GM19395 (cell line): Measurements from ENCODE around the gene GDPD5.

Experiments
- ATAC-seq: cut with Tn5 transposase; IDR thresholded peaks from one replicate; pipeline ENCODE4 v1.9.1; 2021; ENCODE audit warnings: mild to moderate bottlenecking, moderate library complexity; ENCODE audit not compliant: unreplicated experiment

Gene GDPD5

GRCh38 chr11:75450826-75451821 lies 74.6 kb downstream of the GDPD5 start:
- ATAC-seq, result no peak

DNA sequence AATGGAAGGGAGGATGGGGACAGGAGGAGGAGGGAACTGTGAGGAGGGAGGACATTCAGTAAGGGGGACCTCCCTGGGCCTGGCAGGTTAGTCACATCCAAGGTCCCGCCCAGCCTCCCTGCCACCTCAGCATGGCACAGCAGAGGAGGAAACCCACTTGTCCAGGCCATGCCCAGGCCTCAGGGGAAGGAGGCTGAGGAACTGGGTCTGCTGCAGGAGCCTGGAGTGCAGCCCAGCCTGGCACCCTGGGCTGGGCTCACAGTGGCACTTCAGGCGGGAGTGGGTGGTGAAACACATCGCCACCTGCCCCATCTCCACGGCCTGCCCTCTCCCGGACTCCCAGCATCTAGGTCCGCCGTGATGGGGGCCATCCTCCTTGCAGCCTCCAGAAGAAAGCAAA lies 75.5 kb downstream of the GDPD5 start:
- no peak for ATAC-seq

GRCh38 chr11:75449776-75450175 lies 76.0 kb downstream of the GDPD5 start:
- ATAC-seq, result no peak

GRCh38 chr11:75449271-75449670 lies 76.5 kb downstream of the GDPD5 start:
- ATAC-seq, result no peak

DNA sequence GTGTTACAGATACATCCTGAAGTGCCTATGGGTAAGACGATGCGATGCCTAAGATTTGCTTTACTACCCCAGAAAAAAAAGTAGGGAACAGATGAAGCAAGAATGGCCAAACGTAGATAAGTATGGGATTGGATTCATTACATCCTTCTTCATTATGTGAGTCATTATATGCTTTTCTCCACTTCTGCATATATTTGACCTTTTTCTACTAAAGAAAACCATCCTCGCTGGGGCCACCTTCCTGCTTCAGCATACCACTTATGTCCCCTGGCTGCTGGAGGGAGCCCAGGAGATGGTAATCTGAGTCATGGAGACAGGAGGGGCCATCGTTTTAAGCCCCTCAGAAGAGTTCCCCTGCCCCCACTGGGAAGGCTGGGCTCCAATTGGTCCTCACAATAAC lies 78.3 kb downstream of the GDPD5 start:
- no peak for ATAC-seq

DNA sequence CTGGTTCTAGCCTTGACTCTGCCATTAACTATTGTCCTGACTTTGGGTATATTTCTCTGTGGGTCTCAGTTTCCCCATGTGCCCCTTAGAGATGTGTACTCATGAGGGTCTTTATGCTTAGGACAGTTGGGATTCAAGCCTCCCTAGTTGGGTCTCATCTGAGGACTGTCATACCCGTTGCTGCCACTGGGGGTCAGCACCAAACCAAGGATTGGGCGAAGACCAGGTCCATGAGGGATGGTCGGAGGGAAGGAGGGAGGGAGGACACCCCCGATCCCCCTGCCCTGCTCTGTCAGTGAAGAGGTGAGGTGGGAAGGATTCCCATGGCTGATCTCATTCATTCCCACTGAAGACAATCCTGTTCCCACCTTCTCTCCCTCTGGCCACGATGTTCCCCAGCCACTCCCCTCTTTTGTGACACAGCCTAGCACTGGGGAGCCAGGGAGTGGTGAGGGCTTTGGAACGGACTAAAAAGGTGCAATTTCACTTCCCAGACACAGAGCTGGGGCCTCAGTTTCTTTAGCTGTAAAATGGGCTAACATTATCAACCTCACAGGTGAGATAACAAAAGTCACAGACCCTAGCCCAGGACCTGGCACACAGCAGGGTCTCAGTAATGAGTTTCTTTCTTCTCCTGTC lies 80.3 kb downstream of the GDPD5 start:
- ATAC-seq, result no peak

- no peak for ATAC-seq
These were observed 82.7 kb downstream of the GDPD5 start for GRCh38 chr11:75443043-75443442.

- no peak for ATAC-seq
These were observed 83.4 kb downstream of the GDPD5 start for GRCh38 chr11:75442161-75442885.

DNA sequence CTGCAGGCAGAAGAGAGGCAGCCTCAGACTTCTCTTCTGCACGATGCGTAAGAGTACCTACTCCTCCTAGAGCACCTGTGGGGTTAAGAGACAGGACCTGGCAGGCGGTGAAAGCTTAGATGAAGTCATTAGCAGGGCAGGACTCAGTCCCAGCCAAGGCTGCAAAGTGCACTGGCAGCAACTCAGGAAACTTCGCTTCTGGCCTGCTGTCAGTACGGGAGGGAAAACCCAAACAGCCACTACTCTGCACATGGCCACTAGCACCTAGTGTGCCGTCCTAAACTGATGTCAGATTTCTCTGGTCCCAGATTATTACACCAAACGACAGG lies 84.0 kb downstream of the GDPD5 start:
- ATAC-seq, result no peak

GRCh38 chr11:75440960-75441803 lies 84.6 kb downstream of the GDPD5 start:
- no peak for ATAC-seq

GRCh38 chr11:75439495-75440120 lies 86.1 kb downstream of the GDPD5 start:
- ATAC-seq, result no peak

GRCh38 chr11:75439026-75439425 lies 86.7 kb downstream of the GDPD5 start:
- no peak for ATAC-seq

DNA sequence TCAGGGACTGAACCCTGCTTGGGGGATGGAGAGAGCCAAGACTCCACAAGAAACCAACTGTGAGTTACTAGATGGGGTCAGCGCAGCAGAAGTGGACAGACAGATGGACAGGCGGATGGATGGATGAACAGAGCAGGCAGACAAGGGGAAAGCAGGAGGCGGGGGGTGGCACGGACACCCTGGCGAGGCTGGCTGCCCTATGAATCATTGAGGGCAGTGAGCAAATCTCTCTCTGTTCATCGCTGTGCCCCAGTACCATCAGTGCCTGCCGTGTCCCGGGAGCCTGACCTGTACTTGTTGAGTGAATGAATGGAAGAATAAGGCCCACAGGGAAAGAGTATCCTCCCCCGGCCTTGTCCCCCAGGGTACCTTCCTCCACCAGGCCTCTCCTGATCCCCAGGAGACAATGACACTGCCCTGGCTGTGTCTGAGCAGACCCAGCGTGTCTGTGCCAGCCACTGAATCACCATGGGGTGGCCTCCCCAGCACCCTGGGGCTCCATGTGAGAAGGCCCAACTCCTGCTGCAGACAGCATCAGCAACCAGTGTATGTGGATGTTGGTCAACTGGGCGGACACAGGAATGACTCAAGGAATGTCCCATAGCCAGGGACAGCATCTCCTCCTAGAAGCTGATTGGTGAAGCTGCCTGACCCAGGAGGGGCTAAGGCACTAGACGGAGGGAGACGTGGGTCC lies 87.6 kb downstream of the GDPD5 start:
- no peak for ATAC-seq

DNA sequence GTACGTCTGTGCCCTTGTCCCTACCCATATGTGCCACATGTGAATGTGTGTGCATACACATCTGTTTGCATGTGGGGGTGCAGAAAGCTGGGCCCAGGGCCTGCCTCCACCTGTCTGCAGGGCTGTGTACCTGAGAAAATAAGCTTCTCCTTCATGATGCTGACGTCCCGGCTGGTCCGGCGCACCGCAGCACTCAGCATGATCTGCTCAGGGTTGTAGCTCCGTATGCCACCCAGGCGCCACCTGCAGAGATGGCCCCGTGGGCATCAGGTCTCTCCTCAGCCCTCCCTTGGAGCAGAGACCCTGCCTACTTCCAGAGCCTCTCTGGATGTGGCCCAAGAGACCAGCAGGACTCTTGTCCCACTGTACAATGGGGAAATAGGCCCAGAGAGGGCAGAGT lies 88.9 kb downstream of the GDPD5 start:
- ATAC-seq, result no peak

DNA sequence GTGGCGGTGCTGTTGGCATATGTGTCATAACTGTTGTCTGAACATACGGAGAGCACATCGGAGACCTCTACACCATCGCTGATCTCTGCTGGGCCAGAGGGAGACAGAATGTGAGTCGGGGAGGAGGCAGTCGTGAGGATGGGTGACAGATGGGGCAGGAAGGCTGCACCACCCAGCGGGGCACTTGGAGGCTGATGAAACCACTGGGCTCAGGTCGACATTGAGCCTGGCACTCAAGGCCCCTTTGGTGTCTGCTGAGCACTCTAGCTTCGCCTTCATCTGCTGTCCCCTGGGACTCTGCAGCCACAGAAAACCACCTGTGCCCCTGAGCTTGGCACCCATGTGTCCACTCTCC lies 90.2 kb downstream of the GDPD5 start:
- no peak for ATAC-seq

GRCh38 chr11:75434886-75435570 lies 90.7 kb downstream of the GDPD5 start:
- ATAC-seq, result no peak

GRCh38 chr11:75434051-75434450 lies 91.7 kb downstream of the GDPD5 start:
- ATAC-seq, result no peak

DNA sequence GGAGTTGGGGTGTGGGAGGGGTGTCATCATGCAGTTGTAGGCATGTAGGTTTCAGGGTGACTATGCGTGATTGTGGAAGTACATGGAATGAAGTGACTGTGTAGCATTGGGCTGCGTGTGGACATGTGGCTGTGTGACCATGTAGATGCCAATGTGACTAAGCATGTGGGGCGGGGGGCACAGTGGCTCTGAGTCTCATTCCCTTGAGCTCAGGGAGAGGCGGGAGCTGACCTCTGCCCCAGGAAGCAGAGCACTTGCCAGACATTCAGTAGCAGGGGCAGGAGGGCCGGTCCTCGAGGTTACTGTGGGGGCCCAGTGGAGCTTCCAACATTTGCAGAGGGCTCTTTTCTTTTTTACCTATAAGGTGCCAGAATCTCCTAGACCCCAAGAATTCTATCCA lies 92.3 kb downstream of the GDPD5 start:
- no peak for ATAC-seq

DNA sequence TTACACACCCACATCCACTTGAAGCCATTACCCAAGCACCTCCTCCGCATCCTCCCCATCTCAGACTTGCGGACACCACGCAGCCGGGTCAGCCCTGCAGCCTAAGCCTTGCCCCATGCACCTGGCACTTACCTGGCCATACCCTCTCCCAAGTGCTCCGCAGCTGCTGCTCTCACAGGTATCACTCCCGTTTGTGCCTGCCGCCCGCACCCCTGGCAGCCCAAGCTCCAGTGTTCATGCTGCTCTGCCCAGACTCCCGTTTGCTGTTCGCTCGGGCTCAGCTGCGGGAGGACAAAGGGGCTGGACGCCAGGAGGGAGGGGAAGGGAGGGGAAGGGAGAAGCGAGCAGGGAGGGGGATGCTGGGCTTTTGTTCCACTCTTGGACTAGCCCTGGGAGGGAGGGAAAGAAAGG lies 92.8 kb downstream of the GDPD5 start, which contains the start of gene KLHL35:
TSS of gene KLHL35 (minus strand) at position 293 of the 411 bp plus-strand sequence. CDS start 2,574 bp downstream, outside the sequence.
- no peak for ATAC-seq
